Progenitor cell of endocrine pancreas (in vitro differentiated cells): Measurements from ENCODE around the gene CKB. TPM values are rescaled to one million over a fixed set of nuclear protein-coding genes. Genes with fewer than 3 reads are reported as not detected.
"Not testable (repeated sequence)": the region's sequence is repeated elsewhere in the genome, so short reads cannot be mapped to it uniquely, and the experiment has no call there.

Experiments
- DNase-seq: peaks from one replicate; pipeline ENCODE4 v3.0.0; 2021; ENCODE audit warnings: low spot score; ENCODE audit not compliant: unreplicated experiment
- H3K27ac Mint-ChIP-seq: 2 replicates; pipeline ENCODE4 v1.8.0; 2021; ENCODE audit warnings: mild to moderate bottlenecking, moderate library complexity, mixed read lengths
- H3K27me3 Mint-ChIP-seq: 2 replicates; pipeline ENCODE4 v1.8.0; 2021; ENCODE audit warnings: mixed read lengths
- H3K36me3 Mint-ChIP-seq: 2 replicates; pipeline ENCODE4 v1.8.0; 2022; ENCODE audit warnings: mixed read lengths; ENCODE audit not compliant: insufficient read depth
- H3K4me1 Mint-ChIP-seq: 2 replicates; pipeline ENCODE4 v1.8.0; 2021; ENCODE audit warnings: low read depth, mixed read lengths
- H3K4me3 Mint-ChIP-seq: 2 replicates; pipeline ENCODE4 v1.8.0; 2021; ENCODE audit warnings: low read depth, mild to moderate bottlenecking, moderate library complexity, mixed read lengths
- H3K9me3 Mint-ChIP-seq: 2 replicates; pipeline ENCODE4 v1.8.0; 2021; ENCODE audit warnings: low read depth, mixed read lengths
- CTCF ChIP-seq: fragments of 200-600 bp; sonication (generic); IDR thresholded peaks from one replicate; pipeline ENCODE4 v1.5.0; 2021; ENCODE audit warnings: antibody characterized with exemption, mild to moderate bottlenecking; ENCODE audit not compliant: unreplicated experiment
- total RNA-seq: library from RNA; stranded (reverse); gene quantifications from 2 replicates; pipeline ENCODE4 v1.2.1, GENCODE V29; 2021

Gene CKB
- total RNA-seq, 1 donor from 2014 or later, result 983 TPM

- Mint-ChIP-seq H3K9me3 (no peaks in the 10 kb centered on the region), H3K4me3 (no peak overlapping the region), H3K36me3 (no peaks in the 10 kb centered on the region), H3K27me3 (no peaks in the 10 kb centered on the region), H3K27ac (no peak overlapping the region), H3K4me1 (peaks cover 49% of the 10 kb centered on the region)
- DNase-seq, result no peak
- no peak for TF ChIP-seq CTCF
These were observed 4.3 kb upstream of the CKB start for GRCh38 chr14:103526914-103527248.

DNA sequence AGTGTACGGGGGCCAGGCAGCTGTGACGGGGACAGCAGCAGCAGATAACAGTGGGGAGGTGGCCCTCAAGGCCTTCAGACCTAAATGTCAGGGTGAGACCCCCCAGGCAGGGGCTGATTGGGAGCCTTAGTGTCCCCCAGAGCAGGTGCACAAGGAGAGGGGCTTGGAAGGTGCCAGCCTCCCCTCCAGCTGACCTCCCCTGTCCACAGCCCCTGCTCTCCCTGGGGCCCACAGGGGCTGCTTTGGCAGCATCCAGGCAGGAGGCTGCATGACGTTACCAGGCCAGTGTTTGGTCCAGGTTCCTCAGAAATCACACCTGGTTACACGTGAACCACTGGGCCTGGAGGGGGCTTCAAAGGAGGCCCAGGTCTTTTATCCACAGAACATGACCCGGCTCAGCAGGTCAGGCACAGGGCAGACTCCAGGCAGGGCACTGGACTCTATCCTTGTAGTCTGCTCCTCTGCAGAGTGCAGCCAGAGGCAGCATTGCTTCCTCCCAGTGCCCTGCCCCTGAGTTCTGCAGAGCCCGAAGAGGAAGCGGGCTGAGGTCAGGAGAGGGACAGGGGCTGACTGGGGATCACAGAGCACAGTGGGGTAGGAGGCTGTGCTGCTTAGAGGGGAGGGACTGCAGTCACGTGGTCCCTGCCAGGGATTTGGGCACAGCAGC is 3.8 kb upstream of the CKB start:
- TF ChIP-seq CTCF, result no peak
- Mint-ChIP-seq H3K4me3 (peak overlapping the region; percentile 62), H3K27ac (peak overlapping the region; percentile 95), H3K9me3 (no peaks in the 10 kb centered on the region), H3K4me1 (peaks cover 49% of the 10 kb centered on the region), H3K27me3 (no peaks in the 10 kb centered on the region), H3K36me3 (no peaks in the 10 kb centered on the region)
- no peak for DNase-seq

DNA sequence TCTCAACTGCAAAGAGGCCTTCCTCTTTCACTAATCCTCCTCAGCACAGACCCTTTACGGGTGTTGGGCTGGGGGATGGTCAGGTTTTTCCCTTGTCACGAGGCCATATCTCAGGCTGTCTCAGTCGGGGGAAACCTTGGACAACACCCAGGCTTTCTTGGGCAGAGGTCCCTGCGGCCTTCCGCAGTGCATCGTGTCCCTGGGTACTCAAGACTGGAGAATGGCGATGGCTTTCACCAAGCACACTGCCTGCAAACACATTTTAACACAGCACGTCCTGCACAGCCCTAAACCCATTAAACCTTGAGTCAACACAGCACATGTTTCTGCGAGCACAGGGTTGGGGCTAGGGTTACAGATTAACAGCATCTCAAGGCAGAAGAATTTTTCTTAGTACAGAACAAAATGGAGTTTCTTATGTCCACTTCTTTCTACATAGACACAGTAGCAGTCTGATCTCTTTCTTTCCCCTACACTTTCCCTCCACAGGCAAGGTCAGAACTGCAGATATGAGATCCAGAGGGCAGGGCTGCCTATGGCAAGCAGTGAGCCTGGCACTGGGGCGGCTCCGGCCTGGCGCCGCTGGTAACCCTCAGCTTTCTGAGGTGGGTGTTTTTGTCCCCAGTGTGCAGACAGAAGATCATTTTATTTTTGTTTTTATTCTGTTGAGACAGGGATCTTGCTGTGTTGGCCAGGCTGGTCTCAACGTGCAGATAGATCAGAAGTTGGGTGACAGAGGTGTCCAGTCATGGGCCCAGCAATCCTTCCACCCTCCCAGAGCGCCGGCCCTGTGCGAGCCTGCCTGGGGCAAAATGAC is 3.0 kb upstream of the CKB start:
- Mint-ChIP-seq H3K4me1 (peaks cover 49% of the 10 kb centered on the region), H3K27ac (peak overlapping the region; percentile 95), H3K4me3 (peak overlapping the region; percentile 62)
- H3K36me3 Mint-ChIP-seq, H3K27me3 Mint-ChIP-seq, H3K9me3 Mint-ChIP-seq, DNase-seq: not testable (repeated sequence)

GRCh38 chr14:103524002-103524935 is 1.6 kb upstream of the CKB start:
- Mint-ChIP-seq H3K9me3 (no peaks in the 10 kb centered on the region), H3K4me3 (peak overlapping the region; percentile 65), H3K27ac (peak overlapping the region; percentile 95), H3K4me1 (peaks cover 47% of the 10 kb centered on the region), H3K36me3 (peaks cover 6% of the 10 kb centered on the region), H3K27me3 (no peaks in the 10 kb centered on the region)
- no peak for DNase-seq
- peak; percentile 15 for TF ChIP-seq CTCF

DNA sequence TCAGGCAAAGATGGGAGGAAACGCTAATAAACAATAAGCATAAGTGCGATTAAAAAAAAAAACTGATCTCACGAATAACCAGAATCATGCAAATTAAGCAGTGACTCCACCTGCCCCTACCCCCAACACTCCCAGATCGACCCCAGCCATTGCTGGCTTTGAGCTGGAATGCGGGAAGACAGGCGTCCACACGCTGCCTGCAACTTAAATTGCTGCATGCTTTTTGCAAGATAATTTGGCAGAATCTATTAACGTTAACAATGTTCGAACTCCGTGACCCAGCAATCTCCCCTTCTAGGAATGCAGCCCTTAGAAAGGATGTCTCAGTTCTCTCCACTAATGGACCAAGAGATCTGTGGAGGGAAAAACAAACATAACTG is 935 bp upstream of the CKB start:
- Mint-ChIP-seq H3K4me3 (peak overlapping the region; percentile 65), H3K36me3 (peaks cover 8% of the 10 kb centered on the region), H3K9me3 (no peaks in the 10 kb centered on the region), H3K27me3 (no peaks in the 10 kb centered on the region), H3K4me1 (peaks cover 47% of the 10 kb centered on the region), H3K27ac (peak overlapping the region; percentile 90)
- DNase-seq, result no peak
- TF ChIP-seq CTCF, result no peak
